Activated CD4-positive, alpha-beta T cell treated with anti-CD3 and anti-CD28 coated beads, Interleukin-2, Interleukin-6, amounts not matched to agents 100 ng/mL and 50 ng/mL, durations not matched to agents 16 hours and 8 hours (primary cell): ENCODE results near the gene PPP1R12B.
"Not testable (repeated sequence)": the region's sequence is repeated elsewhere in the genome, so short reads cannot be mapped to it uniquely, and the experiment has no call there.

Source experiments
- DNase-seq: peaks from one replicate; pipeline ENCODE4 v3.0.0-alpha.2; 2020

Gene PPP1R12B

DNA sequence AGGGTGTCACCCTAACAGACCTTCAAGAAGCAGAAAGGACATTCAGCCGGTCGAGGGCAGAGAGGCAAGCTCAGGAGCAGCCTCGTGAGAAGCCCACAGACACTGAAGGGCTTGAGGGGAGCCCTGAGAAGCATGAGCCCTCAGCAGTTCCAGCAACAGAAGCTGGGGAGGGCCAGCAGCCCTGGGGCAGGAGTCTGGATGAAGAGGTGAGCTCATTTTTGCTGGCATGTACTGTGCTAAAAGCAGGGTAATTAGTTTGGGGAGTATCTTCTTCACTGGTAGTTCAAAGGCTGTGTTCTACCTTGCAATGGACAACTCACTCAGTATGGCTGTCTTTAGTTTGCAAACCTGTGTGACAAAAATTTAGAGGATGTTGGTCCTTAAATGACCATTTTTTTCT lies 144.6 kb downstream of the PPP1R12B start:
- not testable (repeated sequence) for DNase-seq

DNA sequence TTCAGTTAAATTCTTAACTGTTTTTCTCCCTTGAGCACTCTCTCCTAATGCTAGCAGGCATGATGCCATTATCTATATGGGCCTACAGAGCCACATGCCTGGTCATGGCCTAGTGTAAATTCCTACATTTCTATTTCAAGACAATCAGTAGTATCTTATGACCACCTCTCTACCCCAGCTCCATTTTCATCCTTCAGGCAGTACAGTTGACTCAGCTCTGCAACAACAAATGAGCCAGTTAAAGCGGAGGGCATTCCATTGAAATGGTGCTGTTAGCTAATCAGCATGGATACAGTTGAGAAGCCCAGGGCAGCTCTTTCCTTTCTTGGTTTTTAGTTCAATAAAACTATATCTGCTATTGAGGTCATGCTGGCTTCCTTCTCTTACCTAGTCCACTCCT lies 150.0 kb downstream of the PPP1R12B start:
- DNase-seq: no peak

DNA sequence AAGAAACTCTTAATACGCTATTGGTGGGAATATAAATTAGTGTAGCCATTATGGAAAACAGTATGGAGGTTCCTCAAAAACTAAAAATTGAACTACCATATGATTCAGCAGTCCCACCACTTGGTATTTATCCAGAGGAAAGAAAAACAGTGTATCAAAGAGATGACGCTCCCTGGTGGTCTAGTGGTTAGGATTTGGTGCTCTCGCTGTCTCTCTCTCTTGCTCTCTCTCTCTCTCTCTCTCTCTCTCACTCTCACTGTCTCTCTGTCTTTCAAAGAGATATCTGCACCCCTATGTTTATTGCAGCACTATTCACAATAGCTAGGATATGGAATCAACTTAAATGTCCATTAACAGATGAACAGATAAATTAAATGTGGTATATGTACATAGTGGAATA lies 151.5 kb downstream of the PPP1R12B start:
- not testable (repeated sequence) for DNase-seq

DNA sequence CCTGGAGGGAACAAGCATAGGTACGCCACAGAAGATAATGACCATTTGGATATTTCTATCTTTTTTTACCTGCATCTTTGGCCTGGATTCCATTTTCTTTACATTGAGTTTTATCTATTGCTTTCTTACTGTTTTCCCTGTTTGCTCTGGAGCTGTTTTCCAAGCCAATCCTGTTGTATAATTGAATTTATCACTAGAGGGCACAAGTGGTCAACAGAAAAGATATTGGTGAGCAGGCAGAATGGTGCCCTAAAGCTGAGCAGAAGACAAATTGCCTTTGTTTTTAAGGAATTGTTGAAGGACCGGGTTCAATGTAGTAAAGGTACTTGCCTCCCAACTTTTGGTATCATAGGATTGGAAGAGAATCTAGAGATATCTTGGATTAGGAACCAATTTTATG lies 152.8 kb downstream of the PPP1R12B start:
- peak; percentile 3 for DNase-seq

DNA sequence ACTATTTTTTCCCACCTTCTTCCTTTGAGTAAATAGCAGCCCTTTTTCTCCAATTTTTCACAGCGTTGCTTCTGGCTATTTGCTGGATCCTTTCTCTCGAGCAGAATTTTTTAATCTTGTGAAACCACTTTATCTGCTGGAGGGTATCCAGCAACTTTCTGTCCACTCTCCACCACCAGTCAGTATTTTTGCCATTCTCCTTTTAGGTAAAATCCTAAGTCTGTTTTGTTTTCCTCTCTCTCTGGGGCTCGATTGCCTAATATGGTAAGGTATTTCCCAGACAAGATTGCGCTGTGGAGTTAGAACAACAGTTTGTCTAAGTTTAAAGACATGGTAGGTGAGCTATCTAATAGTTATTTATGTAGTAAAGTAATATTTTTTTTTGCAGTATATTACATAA lies 156.9 kb downstream of the PPP1R12B start:
- DNase-seq: no peak

DNA sequence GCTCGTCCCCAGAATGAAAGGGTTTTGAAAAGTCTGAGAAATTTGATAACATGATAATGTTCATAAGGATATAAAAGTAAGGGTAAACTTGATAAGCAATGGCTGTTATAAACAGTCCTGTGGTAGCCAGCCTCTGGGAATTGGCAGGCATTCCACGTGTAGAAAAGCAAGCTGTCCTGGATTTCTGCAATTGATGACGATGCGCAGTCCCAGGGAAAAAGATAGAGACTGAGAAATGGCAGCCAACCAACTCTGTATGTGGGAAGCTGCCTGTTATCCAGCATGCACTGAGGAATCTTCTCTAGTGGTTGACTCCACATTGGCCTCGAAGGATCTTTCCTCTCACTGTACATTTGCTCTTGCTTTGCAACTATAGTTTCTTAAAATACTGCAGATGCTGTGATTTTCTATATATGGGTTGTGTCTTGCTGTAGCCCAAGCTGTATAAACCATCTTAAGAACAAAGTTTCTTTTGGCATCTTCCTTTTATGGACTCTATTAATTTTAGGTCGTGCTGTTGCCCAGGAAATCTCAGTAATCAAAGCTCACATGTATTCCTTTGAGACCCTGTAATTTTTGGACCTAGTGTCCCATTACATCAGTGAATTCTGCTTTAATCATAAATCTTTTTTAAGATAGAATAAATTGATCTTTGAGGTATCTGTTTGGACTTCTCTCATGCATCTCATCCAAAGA lies 157.5 kb downstream of the PPP1R12B start:
- DNase-seq: not testable (repeated sequence)

DNA sequence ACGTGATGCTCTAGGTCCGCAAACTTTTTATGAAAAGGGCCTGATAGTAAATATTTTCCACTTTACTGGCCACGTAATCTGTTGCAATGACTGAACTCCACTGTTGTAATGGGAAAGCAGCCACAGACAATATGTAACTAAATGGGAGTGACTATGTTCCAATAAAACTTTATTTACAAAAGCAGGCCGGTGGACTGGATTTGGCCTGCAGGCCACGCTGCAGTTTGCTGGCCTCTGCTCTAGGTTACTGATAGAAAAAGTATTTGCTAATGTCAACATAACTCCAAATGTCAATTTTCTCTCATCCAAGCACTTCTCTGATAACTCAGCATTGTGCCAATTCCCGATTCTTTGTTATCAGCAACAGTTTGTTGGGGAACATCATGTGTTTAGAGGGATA lies 160.4 kb downstream of the PPP1R12B start:
- not testable (repeated sequence) for DNase-seq

DNA sequence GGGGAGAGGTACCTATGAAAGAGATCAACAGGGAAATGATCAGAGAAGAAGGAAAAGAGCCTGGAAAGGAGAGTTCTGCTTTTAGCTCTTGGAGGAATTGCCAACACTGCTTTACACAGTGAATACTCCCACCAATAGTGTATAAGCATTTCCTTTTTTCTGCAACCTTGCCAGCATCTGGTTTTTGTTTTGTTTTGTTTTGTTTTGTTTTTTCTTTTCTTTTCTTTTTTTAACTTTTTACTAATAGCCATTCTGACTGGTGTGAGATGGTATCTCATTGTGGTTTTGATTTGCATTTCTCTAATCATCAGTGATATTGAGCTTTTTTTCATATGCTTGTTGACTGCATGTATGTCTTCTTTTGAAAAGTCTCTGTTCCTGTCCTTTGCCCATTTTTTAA lies 165.4 kb downstream of the PPP1R12B start:
- DNase-seq: not testable (repeated sequence)

DNA sequence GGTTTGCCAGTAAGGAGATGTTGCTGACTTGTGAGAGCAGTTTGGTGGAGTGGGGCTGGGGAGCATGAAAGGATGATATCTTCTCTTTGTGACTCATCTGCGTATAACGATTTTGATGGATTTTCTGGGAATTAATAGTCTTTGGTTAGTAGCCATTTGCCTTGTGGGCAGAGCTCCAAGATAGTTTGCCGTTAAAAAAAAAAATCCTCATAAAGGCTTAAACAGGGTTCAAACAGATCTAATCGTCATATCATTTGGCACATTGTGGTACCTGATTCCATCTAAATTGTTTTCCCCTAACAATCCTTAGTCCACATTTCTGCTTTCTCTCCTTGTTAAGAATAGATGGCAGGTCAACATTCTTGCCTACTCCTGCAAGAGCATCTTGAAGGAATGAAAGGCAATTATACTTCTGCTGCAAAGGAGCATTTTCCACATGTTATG lies 168.0 kb downstream of the PPP1R12B start:
- DNase-seq: no peak

DNA sequence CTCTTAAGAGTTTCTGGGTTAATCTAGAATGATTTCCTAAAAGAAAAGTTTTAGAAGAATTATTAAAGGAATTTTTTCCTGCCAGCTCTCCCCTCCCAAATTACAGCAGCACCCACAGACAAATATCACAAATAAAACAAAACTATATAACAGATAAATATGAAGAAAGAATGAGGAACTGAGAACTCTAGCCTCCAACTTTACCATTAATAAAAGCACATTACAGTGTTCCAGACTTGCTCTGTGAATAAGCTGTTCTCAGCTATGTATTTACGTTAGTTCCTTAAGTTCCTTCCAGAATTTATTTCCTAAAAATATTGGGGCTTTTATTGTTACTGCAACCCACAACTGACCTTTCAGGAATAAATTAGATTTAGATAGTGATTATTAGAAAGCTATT lies 168.6 kb downstream of the PPP1R12B start:
- DNase-seq: not testable (repeated sequence)

DNA sequence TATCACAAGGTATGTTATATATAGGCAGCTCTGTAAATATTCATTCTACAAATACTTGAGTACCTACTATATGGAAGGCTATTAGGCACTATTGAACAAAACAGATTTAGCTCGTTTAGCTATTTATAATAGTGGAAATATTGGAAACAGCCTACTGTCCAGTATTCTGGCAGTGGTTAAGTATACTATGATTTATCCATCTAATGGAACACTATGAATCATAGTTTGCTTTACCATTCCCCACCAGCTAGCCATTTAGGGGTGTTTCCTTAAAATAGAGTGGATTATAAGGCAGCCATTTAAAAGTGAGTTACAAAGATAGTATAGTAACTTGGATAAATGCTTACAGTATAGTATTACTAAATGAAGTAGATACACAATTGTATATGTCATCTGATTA lies 169.7 kb downstream of the PPP1R12B start:
- DNase-seq: not testable (repeated sequence)

DNA sequence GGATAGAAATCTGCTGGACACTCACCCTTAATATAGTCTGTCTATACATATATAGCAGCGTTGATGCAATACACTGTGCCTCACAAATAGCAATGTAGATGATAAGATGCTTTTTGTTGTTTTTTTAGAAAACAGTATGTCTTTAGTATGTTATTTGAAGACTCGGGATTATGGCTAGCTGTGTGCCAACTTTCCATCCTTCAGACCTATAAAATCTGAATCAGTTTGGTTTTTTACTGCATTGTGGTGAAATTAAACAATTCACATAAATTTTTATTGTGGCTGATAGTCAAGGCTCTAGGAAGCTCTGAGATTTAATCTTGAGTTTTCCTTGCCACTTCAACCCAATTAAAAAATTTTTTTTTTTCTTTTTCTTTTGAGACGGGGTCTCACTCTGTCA lies 170.4 kb downstream of the PPP1R12B start:
- DNase-seq: not testable (repeated sequence)

DNA sequence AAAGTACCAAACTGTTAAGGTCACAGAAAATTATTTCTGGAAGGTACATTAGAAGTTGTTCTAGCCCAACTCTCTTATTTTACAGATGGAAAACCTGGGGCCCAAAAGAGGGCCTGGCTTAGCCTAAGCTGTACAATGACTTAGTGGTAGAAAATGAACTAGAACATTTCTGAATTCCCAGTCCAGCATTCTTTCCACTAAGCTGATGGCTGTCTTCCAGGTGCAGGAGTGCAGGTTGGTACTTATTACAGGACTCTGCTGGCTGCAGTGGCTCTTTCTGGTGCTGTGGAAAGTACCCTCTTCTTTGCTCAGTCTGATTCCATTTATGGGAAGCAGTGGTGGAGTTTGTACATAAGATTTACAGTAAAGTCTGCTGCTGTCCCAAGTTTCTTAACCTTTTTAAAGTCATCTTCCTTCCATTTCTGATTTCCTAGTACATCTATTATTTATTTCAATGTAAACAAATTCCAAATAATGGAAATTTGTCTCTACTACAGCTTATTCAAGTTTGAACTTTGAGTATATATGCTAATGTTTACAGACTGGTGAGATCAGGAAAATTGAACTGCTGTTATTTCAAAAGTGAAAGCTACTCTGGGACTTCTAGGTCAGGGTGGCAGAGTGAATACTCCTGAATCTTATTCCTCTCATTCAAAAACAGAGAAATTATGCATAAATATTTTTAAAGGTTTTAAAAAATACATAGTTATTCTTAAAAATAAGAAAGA lies 171.8 kb downstream of the PPP1R12B start:
- not testable (repeated sequence) for DNase-seq

DNA sequence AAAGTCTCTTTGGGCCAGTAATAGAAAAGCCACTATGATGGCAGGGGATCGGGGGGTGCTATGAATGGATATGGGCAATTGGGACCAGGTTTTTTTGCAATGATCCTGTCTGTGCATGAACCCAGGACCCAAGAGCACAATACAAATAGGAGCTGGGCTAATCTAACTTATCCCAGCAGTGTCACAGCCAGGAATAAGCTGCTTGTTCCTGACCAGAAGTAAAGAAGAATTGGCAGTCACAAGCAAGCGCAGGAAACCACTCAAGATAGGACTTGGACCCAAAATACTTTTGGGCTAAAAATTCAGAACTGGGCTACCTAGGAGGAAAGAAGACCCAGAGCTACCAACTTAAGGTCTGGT lies 172.3 kb downstream of the PPP1R12B start:
- DNase-seq: not testable (repeated sequence)

DNA sequence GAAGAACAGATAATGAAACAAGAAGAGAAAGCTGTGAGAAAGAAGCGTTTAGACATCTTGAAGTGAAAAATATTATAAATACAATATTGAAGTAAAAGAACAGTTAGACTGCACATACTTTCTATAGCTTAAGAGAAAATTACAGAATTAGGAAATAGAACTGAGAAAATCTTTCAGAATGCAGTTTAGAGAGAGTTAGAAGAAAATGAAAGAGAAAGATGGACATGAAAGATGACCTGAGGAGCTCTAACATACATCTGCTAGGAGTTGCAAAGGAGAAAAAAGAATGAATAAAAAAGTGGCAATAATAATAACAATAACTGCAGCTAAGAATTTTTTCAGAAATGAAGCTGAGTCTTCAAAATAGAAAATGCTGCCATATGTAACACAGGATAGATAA lies 173.0 kb downstream of the PPP1R12B start:
- DNase-seq: not testable (repeated sequence)

DNA sequence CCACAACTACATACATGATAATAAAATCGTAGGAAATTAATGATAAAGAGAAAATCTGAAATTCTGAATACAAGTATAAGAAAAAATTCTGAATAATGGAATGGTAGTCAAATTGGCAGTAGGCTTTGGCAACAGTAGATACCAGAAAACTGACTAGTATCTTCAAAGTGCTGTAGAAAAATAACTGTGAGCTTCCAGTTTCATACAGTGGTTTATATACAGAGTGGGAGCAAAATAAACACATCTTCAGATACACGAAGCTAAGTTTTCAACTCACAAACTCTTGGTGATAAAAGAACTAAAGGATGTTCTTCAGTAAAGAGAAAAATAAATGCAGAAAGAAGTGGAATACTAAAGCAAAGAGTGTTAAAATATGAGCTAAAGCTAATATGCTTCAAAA lies 173.4 kb downstream of the PPP1R12B start:
- no peak for DNase-seq

DNA sequence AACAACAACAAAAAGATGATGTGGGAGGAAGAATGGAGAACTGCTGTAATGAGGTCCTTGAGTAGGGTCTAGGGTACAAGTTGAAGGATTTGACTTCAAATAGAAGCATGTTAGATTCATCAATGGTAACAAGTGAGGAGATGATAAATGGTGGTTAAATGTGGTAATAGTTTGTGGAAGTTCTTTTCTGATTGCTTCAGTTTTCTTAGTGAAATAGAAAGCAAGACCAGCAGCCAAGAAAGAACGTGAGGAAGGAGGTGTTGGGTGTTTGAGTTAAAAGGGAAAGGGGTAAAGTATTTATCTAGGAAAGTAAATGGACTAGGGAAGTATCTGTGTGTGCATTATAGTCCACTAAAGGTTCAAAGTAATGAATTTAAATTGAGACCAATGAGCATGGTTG lies 177.6 kb downstream of the PPP1R12B start:
- not testable (repeated sequence) for DNase-seq

DNA sequence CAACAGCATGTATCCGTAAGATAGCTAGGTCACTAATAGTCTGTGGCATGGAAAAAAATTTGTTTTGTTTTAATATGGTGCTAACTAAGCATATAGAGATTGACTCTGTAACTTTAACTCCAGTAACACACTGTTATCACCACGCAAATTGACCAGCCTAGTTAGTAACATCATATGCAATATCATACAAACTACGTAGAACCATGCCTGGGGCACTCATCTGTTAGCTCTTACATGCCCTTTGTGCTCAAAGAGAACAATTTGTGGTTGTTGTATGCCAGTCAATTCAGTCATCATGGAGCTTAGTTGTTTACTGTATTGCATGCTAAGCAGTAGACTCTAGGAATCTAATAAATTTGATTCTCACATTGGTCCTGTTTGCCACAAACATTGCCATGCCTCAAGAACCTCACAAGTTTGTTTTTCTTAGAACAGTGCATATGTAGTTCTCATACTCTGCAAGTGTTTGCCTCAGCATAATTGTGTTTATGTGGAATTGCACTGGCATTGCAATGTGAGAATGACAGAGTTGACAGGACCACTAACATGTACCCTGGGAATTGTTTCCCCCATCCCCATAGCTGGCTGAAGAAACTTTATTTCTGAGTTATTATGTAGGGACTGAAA lies 179.7 kb downstream of the PPP1R12B start:
- not testable (repeated sequence) for DNase-seq

DNA sequence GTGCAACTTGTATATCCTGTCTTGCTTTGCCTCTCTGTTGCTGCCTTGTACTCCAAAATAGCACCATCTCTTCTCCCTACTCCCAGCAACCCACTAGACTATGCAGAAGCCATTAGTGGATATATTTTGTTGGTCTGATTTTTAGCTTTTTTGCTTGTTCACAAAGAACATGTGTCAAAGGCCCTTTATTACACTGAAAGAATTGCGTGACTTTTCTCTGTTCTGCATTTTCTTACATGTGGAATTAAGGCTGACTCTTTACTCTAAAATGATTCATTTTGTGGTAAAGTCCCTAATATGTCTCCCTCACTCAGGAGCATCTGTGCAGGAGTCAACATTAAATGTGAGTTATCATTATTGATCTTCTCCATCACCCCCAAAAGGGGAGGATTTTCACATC lies 182.2 kb downstream of the PPP1R12B start:
- DNase-seq: not testable (repeated sequence)

DNA sequence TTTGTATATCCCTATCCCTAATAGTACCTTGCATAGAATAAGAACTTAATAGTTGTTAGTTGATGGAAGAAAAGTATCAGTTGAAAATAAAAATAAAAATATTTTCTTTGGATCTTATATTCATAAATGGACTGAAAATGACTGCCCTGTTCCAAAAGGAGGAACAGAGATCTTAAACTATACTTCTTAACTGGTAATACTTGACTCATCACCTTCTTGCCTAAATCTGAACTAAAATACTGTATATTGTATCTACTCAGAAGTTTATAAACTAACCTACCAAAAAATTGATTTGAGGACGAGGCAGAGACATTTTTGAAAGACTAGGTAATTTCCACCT lies 182.9 kb downstream of the PPP1R12B start:
- DNase-seq: no peak

DNA sequence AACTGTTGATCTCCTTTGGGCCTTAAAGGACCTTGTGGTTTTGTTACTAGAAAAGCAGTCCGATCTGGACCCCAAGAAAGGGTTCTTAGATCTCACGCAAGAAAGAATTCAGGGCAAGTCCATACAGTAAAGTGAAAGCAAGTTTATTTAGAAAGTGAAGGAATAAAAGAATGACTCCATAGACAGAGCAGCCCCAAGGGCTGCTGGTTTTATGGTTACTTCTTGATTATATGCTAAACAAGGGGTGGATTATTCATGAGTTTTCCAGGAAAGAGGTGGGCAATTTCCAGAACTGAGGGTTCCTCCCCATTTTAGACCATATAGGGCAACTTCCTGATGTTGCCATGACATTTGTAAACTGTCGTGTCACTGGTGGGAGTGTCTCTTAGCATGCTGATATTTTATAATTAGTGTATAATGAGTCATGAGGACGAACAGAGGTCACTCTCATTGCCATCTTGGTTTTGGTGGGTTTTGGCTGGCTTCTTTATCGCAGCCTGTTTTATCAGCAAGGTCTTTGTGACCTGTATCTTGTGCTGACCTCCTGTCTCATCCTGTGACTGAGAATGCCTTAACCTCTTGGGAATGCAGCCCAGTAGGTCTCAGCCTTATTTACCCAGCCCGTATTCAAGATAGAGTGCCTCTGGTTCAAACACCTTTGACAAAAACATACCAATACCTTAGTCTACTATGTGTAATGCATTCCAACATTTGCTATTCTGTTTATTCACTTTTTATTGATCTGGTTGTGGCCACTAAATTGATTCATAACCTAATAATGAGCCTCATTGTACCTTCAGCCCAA lies 183.5 kb downstream of the PPP1R12B start:
- DNase-seq: not testable (repeated sequence)

DNA sequence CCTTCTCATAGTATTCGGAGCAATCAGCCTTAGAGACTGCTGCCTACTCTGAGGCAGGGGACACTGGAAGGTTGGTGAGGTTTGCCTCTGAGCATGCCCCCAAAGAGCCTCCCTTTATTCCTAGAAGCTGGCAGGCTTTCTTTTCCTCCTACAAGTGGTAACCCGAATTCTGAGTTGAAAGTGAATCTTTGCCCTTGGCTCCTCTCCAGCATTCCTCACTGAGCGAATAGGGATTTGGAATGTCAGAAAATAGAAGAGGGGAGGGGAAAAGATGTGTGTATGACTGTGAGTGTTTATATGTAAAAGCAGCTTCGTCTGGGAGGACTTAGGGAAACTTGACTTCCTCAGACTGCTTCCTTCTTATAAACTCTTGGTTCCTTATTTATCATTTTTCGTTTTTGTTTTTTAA lies 190.7 kb downstream of the PPP1R12B start:
- DNase-seq: not testable (repeated sequence)

DNA sequence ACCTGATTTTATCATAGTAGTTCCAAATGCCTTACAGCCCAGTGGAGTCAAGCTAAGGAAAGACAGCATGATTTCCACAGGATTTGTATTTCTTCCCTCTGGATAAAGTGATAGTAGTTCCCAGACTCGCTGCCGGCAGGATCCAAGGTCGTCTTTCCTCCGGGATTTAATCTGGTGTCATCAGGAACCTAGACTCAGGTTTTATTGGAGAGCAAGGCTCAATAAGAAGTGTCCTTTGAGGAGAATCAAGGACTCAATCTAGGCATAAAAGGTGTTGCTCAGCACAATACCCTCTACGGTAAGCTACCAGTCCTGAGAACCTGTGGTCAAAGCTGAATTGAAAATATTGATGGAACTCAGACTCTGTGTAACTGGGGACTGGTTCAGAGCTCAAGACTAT lies 191.1 kb downstream of the PPP1R12B start:
- DNase-seq: not testable (repeated sequence)
